H9 (cell line): ENCODE measurements around the gene BIK. TPM values are rescaled to one million over a fixed set of nuclear protein-coding genes. Genes with fewer than 3 reads are reported as not detected.

Experiments used
- DNase-seq: peaks from one replicate; pipeline ENCODE4 v3.0.0-alpha.2; 2017
- H2AFZ ChIP-seq: one replicate; pipeline ENCODE4 v1.6.1; 2013; ENCODE audit warnings: mild to moderate bottlenecking, low read length, control low read depth, moderate library complexity
- H2AK5ac ChIP-seq: 2 replicates; pipeline ENCODE4 v1.6.1; 2013; ENCODE audit warnings: low read length, control low read depth, mixed read lengths; ENCODE audit not compliant: insufficient read length
- H2BK120ac ChIP-seq: one replicate; pipeline ENCODE4 v1.6.1; 2013; ENCODE audit warnings: low read depth, mild to moderate bottlenecking, low read length, control low read depth, inconsistent platforms; ENCODE audit not compliant: poor library complexity, severe bottlenecking
- H2BK12ac ChIP-seq: 2 replicates; pipeline ENCODE4 v1.6.1; 2013; ENCODE audit warnings: low read length, control low read depth, mixed read lengths, low read depth; ENCODE audit not compliant: insufficient read length
- H2BK15ac ChIP-seq: 2 replicates; pipeline ENCODE4 v1.6.1; 2013; ENCODE audit warnings: low read depth, low read length, control low read depth
- H2BK20ac ChIP-seq: one replicate; pipeline ENCODE4 v1.6.1; 2013; ENCODE audit warnings: low read depth, mild to moderate bottlenecking, low read length, control low read depth, inconsistent platforms; ENCODE audit not compliant: poor library complexity, severe bottlenecking
- H2BK5ac ChIP-seq: 2 replicates; pipeline ENCODE4 v1.6.1; 2013; ENCODE audit warnings: low read length, control low read depth, mixed read lengths; ENCODE audit not compliant: insufficient read length
- H3K14ac ChIP-seq: 2 replicates; pipeline ENCODE4 v1.6.1; 2013; ENCODE audit warnings: low read length, control low read depth; ENCODE audit not compliant: insufficient read depth
- H3K18ac ChIP-seq: 2 replicates; pipeline ENCODE4 v1.6.1; 2013; ENCODE audit warnings: low read depth, mild to moderate bottlenecking, mixed read lengths, low read length, control low read depth; ENCODE audit not compliant: insufficient read length
- H3K23ac ChIP-seq: 2 replicates; pipeline ENCODE4 v1.6.1; 2013; ENCODE audit warnings: low read length, control low read depth, mixed read lengths, low read depth; ENCODE audit not compliant: insufficient read length
- H3K23me2 ChIP-seq: 2 replicates; pipeline ENCODE4 v1.6.1; 2013; ENCODE audit warnings: low read depth, mild to moderate bottlenecking, mixed read lengths, low read length, control low read depth; ENCODE audit not compliant: insufficient read length, poor library complexity, severe bottlenecking
- H3K27ac ChIP-seq: 2 replicates; pipeline ENCODE4 v1.5.1; 2013; ENCODE audit warnings: low read length, control low read depth, mixed read lengths, low read depth; ENCODE audit not compliant: insufficient read length
- H3K27me3 ChIP-seq: 2 replicates; pipeline ENCODE4 v1.6.1; 2013; ENCODE audit warnings: low read length, control low read depth, inconsistent platforms; ENCODE audit not compliant: insufficient read depth
- H3K4ac ChIP-seq: 2 replicates; pipeline ENCODE4 v1.6.1; 2013; ENCODE audit warnings: low read depth, mild to moderate bottlenecking, control low read depth, inconsistent platforms, low read length, moderate library complexity
- H3K4me1 ChIP-seq: 2 replicates; pipeline ENCODE4 v1.6.1; 2013; ENCODE audit warnings: low read length, control low read depth, inconsistent platforms; ENCODE audit not compliant: insufficient read depth
- H3K4me2 ChIP-seq: 2 replicates; pipeline ENCODE4 v1.6.1; 2013; ENCODE audit warnings: low read length, control low read depth, mixed read lengths; ENCODE audit not compliant: insufficient read length, insufficient read depth
- H3K56ac ChIP-seq: 2 replicates; pipeline ENCODE4 v1.6.1; 2013; ENCODE audit warnings: low read depth, mild to moderate bottlenecking, mixed read lengths, low read length, control low read depth; ENCODE audit not compliant: insufficient read length
- H3K79me1 ChIP-seq: 2 replicates; pipeline ENCODE4 v1.6.1; 2013; ENCODE audit warnings: low read depth, mild to moderate bottlenecking, moderate library complexity, low read length, control low read depth, inconsistent platforms; ENCODE audit not compliant: insufficient read depth, poor library complexity, severe bottlenecking
- H3K79me2 ChIP-seq: 2 replicates; pipeline ENCODE4 v1.6.1; 2013; ENCODE audit warnings: low read length, control low read depth, inconsistent platforms; ENCODE audit not compliant: insufficient read depth
- H3K9ac ChIP-seq: 2 replicates; pipeline ENCODE4 v1.6.1; 2013; ENCODE audit warnings: low read length, control low read depth, mixed read lengths; ENCODE audit not compliant: insufficient read length; ENCODE audit errors: extremely low read depth
- H3K9me3 ChIP-seq: one replicate; pipeline ENCODE4 v1.6.1; 2013; ENCODE audit warnings: low read depth, low read length, inconsistent platforms; ENCODE audit not compliant: control insufficient read depth
- H3T11ph ChIP-seq: one replicate; pipeline ENCODE4 v1.6.1; 2013; ENCODE audit warnings: mild to moderate bottlenecking, low read length, control low read depth, inconsistent platforms
- H4K20me1 ChIP-seq: one replicate; pipeline ENCODE4 v1.6.1; 2013; ENCODE audit not compliant: control insufficient read depth, insufficient read length, insufficient read depth
- H4K5ac ChIP-seq: 2 replicates; pipeline ENCODE4 v1.6.1; 2013; ENCODE audit warnings: low read depth, mild to moderate bottlenecking, mixed read lengths, low read length, control low read depth; ENCODE audit not compliant: insufficient read length
- H4K8ac ChIP-seq: replicated peaks from 2 replicates; pipeline ENCODE4 v1.6.1; 2013; ENCODE audit warnings: low read length, control low read depth, mixed read lengths, low read depth; ENCODE audit not compliant: insufficient read length
- H4K91ac ChIP-seq: 2 replicates; pipeline ENCODE4 v1.6.1; 2013; ENCODE audit warnings: low read depth, mild to moderate bottlenecking, moderate library complexity, mixed read lengths, low read length, control low read depth; ENCODE audit not compliant: insufficient read length
- H3K27ac Mint-ChIP-seq, 3 experiments: 2 replicates in 2 of 3; 3 replicates in 1 of 3; pipeline ENCODE4 v1.8.0; 2020 to 2021; ENCODE audit warnings: mixed read lengths in 3 of 3, mild to moderate bottlenecking in 1 of 3, moderate library complexity in 1 of 3
- H3K27me3 Mint-ChIP-seq: 2 replicates; pipeline ENCODE4 v1.8.0; 2021; ENCODE audit warnings: low read depth, mild to moderate bottlenecking, moderate library complexity, mixed read lengths
- H3K36me3 Mint-ChIP-seq, 3 experiments: 2 replicates in 2 of 3; 3 replicates in 1 of 3; pipeline ENCODE4 v1.8.0; 2020 to 2021; ENCODE audit warnings: low read depth in 3 of 3, mixed read lengths in 3 of 3; ENCODE audit not compliant: insufficient read depth in 1 of 3
- H3K4me1 Mint-ChIP-seq, 2 experiments: 2 replicates each; pipeline ENCODE4 v1.8.0; 2020; ENCODE audit warnings: mixed read lengths in 2 of 2
- H3K4me3 Mint-ChIP-seq, 2 experiments: 2 replicates in 1 of 2; 3 replicates in 1 of 2; pipeline ENCODE4 v1.8.0; 2020 to 2021; ENCODE audit warnings: mild to moderate bottlenecking in 2 of 2, mixed read lengths in 2 of 2, moderate library complexity in 1 of 2
- H3K9me3 Mint-ChIP-seq, 2 experiments: 2 replicates in 1 of 2; 3 replicates in 1 of 2; pipeline ENCODE4 v1.8.0; 2020; ENCODE audit warnings: mild to moderate bottlenecking in 2 of 2, mixed read lengths in 2 of 2, moderate library complexity in 1 of 2
- WGBS: extraction: QIAGEN DNeasy Blood & Tissue Kit; methylation state at CpG from one replicate; pipeline ENCODE4 v1.1.7; 2013; ENCODE audit warnings: missing lambda C conversion rate, low lambda C conversion rate, mixed read lengths; ENCODE audit not compliant: insufficient read length; ENCODE audit errors: extremely low coverage; 5-methylcytosine and 5-hydroxymethylcytosine counted together
- total RNA-seq: library from RNA; stranded (reverse); gene quantifications from 2 replicates; pipeline ENCODE4 v1.2.1, GENCODE V29; 2021
- TF ChIP-seq, protein P1 (sequence below): fragments of 200-600 bp; sonication (generic); conservative IDR thresholded peaks from 3 replicates; pipeline ENCODE4 v1.8.0; 2021; ENCODE audit warnings: antibody characterized with exemption, mild to moderate bottlenecking

BIK gene
- total RNA-seq, 1 experiment from 2014 or later = 8.3 TPM

DNA sequence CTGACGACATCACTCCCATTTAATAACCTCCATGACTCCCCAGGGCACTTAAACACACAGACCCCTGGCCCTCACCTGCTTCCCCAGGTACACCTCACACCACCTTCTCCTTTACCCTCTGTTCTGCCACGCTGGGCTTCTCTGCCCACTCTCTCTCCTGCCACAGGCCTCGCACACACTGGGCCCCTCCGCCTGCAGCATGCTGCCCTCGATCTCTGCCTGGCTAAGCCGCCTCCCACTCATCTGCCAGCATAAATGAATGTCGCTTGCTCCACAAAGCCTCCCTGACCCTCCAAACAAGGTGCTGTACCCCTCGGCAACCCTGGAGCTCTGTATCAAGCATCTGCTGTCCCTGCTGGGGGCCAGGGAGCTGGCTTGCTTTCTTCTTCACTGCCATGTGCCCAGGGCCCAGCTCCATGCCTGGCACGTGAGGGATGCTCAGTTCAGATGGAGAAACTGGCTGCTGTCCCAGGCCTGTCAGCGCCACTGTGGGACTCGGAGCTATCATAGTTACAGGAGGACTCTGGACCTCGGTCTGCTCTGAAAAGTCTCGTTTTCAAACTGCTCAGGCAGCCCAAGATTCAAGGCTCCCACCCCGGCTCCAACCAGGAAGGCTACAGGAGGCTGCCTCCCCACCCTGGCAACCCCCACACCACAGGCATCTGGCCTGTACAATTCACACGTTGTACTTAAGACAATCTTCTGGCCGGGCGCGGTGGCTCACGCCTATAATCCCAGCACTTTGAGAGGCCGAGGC, 33.3 kb upstream of the BIK start:
- Mint-ChIP-seq H3K9me3 (no peaks in the 10 kb centered on the region), H3K27ac (peak overlapping the region; percentile 34 to 85 (median 59); a peak in 3 of 7 replicates), H3K36me3 (no peaks in the 10 kb centered on the region), H3K4me3 (no peak overlapping the region; a peak in 1 of 5 replicates), H3K4me1 (peaks cover 0 to 3% of the 10 kb centered on the region in 2 experiments; a peak in 1 of 4 replicates), H3K27me3 (no peaks in the 10 kb centered on the region; the same call in none of the 2 replicates)
- H4K91ac ChIP-seq = no peak overlapping the region
- H2BK15ac ChIP-seq = no peak overlapping the region
- H3K4me2 ChIP-seq = no peak overlapping the region
- no peaks in the 10 kb centered on the region for H3K9me3 ChIP-seq
- H2BK20ac ChIP-seq = no peak overlapping the region
- H3K79me1 ChIP-seq = no peaks in the 10 kb centered on the region
- no peak overlapping the region for H3K56ac ChIP-seq
- H2AK5ac ChIP-seq = no peak overlapping the region
- H4K5ac ChIP-seq = no peak overlapping the region
- H2BK12ac ChIP-seq = no peak overlapping the region
- no peak overlapping the region for H3K23ac ChIP-seq
- no peak overlapping the region for H3K9ac ChIP-seq
- no peak for DNase-seq
- H4K8ac ChIP-seq = no peak overlapping the region
- no peaks in the 10 kb centered on the region for H3K79me2 ChIP-seq
- H3K23me2 ChIP-seq = no peaks in the 10 kb centered on the region
- no peak overlapping the region; the same call in 1 of the 2 replicates for H3K14ac ChIP-seq
- no peaks in the 10 kb centered on the region for H3K4me1 ChIP-seq
- no peaks in the 10 kb centered on the region for H4K20me1 ChIP-seq
- H3K18ac ChIP-seq = no peak overlapping the region
- H2BK120ac ChIP-seq = no peak overlapping the region
- no peak overlapping the region for H3T11ph ChIP-seq
- no CpG with 5 or more reads among the region's 20 CpGs for WGBS
- H3K27me3 ChIP-seq = no peaks in the 10 kb centered on the region
- TF ChIP-seq, protein P1, sequence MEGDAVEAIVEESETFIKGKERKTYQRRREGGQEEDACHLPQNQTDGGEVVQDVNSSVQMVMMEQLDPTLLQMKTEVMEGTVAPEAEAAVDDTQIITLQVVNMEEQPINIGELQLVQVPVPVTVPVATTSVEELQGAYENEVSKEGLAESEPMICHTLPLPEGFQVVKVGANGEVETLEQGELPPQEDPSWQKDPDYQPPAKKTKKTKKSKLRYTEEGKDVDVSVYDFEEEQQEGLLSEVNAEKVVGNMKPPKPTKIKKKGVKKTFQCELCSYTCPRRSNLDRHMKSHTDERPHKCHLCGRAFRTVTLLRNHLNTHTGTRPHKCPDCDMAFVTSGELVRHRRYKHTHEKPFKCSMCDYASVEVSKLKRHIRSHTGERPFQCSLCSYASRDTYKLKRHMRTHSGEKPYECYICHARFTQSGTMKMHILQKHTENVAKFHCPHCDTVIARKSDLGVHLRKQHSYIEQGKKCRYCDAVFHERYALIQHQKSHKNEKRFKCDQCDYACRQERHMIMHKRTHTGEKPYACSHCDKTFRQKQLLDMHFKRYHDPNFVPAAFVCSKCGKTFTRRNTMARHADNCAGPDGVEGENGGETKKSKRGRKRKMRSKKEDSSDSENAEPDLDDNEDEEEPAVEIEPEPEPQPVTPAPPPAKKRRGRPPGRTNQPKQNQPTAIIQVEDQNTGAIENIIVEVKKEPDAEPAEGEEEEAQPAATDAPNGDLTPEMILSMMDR = no peak
- H2AFZ ChIP-seq = no peak overlapping the region
- H2BK5ac ChIP-seq = no peak overlapping the region
- H3K4ac ChIP-seq = no peak overlapping the region
- H3K27ac ChIP-seq = no peak overlapping the region
